GM19193 (cell line): ENCODE data around the gene TARS1.

ENCODE experiments used
- POLR2A ChIP-seq: IDR thresholded peaks from 4 replicates; pipeline ENCODE4 v1.6.1; 2011; ENCODE audit not compliant: insufficient read depth, insufficient read length; ENCODE audit errors: extremely low read depth

TARS1 gene

GRCh38 chr5:33425314-33425713, 15.5 kb upstream of the TARS1 start:
- no peak for TF ChIP-seq POLR2A

DNA sequence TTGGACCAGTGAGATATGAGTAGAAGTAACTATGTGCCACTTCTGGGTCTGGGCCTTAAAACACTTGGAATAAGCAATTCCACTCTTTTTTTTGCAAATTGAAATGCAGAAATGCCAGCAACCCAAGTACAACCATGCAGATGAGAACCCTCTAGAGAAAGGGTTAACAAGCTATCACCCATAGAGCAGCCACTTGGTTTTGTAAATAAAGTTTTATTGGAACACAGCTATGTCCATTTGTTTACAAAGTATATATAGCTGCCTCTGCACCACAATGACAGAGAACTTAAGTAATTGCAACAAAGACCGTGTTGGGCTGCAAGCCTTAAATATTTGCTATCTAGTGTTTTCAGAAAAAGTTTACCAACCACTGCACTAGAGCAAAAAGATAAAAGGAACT, 9.8 kb upstream of the TARS1 start:
- no peak for TF ChIP-seq POLR2A

DNA sequence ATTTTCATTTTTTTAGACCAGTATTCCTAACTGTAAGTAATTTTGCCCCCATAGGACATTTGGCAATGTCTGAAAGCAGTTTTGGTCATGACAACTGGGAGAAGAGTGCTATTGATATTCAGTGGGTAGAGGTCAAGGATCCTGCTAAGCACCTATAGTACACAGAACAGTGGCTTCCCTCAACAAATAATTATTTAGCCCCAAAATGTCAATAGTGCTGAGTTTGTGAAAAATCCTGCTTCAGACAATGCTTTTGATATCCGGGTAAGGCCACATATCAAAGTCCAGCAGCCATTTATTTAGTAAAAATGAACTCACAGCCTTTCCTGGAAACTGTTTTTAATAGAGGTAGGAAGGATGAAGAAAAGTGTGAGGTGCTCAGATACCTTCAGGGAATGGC, 8.1 kb upstream of the TARS1 start:
- no peak for TF ChIP-seq POLR2A

DNA sequence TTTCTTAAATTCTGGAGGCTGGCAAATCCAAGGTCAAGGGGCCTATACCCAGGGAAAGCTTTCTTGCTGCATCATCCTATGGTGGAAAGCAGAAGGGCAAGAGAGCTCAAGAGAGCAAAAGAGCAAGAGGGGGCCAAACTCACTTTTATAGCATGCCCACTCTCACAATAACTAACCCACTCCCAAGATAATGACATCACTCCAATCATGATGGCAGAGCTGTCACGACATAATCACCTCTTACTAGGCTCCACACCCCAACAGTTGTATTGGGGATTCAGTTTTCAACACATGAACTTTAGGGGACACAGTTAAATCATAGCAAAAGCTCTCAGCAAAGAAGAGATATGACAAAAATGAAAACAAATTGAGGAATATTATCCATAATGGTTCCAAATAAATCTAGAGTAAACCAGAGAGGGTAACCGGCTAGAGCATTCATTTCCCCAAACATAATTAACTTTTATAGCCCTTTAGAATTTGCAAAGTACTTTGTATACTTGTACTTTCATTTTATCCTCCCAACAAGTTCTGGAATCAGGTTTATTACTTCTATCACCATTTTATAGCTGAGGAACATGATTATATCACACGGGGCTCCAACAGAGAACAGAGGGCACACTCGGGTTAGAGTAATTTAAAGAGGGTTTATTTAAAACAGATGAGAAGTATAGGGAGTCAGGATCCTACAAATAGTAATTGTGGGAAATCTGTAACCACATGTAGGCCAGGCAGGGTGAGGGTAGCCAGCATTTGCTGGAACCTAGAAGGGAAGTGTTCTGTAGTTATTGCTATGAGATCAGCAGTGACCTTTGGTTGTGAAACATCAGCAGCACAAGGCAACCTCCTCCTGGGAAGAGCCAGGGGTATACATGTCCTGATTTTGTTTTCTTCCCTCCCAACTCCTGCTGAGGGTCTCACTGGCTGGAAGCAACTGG, 7.2 kb upstream of the TARS1 start:
- TF ChIP-seq POLR2A, result no peak

GRCh38 chr5:33438996-33439395, 1.8 kb upstream of the TARS1 start:
- no peak for TF ChIP-seq POLR2A

GRCh38 chr5:33439905-33440481, 772 bp upstream of the TARS1 start:
- no peak for TF ChIP-seq POLR2A

- TF ChIP-seq POLR2A, result no peak
Measured at GRCh38 chr5:33441241-33442177, 744 bp downstream of the TARS1 start.

DNA sequence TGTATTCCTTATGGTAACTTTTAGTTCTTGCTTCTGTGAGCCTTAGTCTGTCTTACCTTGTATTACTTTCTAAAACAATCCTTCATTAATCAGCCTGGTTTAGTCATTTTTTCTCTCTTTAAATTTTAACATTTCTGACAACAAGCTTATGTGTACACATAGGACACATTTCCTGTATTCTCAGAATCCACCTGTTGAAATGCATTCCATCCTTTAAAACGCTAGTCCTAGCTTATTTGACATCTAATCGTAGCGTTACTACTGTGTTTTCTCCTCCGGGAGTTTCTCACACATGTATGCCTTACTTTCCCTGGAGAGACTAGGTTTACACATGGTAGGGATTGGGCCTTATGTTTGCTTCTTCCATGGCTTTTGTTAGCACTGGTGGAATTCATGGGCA, 3.8 kb downstream of the TARS1 start:
- TF ChIP-seq POLR2A, result no peak

- no peak for TF ChIP-seq POLR2A
Measured at GRCh38 chr5:33445798-33446197, 5.0 kb downstream of the TARS1 start.

GRCh38 chr5:33448118-33448517, 7.4 kb downstream of the TARS1 start:
- TF ChIP-seq POLR2A, result no peak

GRCh38 chr5:33457126-33457525, 16.4 kb downstream of the TARS1 start:
- no peak for TF ChIP-seq POLR2A

- no peak for TF ChIP-seq POLR2A
Measured at GRCh38 chr5:33457817-33458216, 17.1 kb downstream of the TARS1 start.

DNA sequence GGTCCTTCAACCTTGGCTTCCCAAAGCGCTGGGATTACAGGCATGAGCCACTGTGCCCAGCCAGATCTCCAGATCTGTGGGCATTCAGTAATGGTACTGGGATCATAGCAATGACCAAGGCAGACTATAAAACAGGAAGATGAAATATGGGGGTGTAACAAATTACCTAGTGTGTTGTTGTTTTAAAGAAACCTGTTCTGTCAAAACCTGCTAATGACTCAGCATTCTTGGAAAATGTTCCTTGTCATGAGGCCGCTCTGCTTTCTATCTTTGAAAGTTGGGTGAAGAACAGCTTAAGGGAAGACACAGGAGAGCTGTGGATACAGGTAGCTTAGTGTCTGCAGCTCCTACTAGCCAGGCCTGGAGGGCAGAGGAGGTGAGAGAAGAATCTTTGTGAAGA, 19.4 kb downstream of the TARS1 start:
- TF ChIP-seq POLR2A, result no peak

GRCh38 chr5:33462456-33462855, 21.7 kb downstream of the TARS1 start:
- no peak for TF ChIP-seq POLR2A

DNA sequence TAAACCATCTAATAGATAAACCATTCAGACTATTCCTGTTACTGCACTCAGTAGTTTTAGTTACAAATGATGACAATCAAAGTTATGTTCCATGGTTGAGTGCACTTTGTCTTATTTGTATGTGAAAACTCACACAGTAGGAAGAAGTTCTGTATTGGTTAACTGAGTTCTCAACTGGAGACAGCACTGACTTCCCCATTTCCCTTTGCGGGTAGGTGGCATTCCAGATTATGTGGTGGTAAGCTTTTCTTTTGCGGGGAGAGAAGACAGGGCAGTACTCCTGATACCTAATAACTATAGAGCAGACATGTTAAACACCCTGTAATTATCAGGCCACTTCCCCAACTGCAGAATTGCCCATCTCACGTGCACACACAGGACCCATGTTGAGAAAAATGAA, 24.4 kb downstream of the TARS1 start:
- no peak for TF ChIP-seq POLR2A

DNA sequence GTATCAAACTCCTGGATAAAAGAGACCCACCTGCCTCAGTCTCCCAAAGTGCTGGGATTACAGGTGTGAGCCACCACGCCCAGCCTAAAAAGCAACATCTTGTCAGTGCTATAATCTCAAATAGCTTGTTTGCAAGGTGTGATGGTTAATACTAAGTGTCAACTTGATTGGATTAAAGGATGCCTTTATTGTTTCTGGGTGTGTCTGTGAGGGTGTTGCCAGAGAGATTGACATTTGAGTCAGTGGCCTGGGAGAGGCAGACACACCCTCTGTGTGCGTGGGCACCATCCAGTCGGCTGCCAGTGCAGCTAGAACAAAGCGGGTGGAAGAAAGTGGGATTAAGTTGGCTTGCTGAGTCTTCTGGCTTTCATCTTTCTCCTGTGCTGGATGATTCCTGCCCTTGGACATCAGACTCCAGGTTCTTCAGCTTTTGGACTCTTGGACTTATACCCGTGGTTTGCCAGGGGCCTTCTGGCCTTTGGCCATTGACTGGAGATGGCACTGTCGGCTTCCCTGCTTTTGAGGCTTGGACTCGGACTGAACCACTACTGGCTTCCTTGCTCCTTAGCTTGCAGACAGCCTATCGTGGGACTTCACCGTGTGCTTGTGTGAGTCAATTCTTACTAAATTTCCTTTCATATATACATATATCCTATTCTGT, 28.1 kb downstream of the TARS1 start:
- TF ChIP-seq POLR2A, result no peak

- TF ChIP-seq POLR2A, result no peak
Measured at GRCh38 chr5:33470544-33470943, 29.8 kb downstream of the TARS1 start.
